HepG2 (cell line): Measurements from ENCODE around the gene QRICH2. TPM values are rescaled to one million over a fixed set of nuclear protein-coding genes. Genes with fewer than 3 reads are reported as not detected.

Source experiments
- NBN ChIP-seq: fragments of 450-650 bp; conservative IDR thresholded peaks from 2 replicates; pipeline ENCODE4 v1.6.1; 2017
- NRL ChIP-seq: sonication (generic); formaldehyde crosslinking; IDR thresholded peaks from 2 replicates; pipeline ENCODE4 v1.5.0; 2020; ENCODE audit warnings: missing genetic modification reagents, mild to moderate bottlenecking, moderate library complexity, borderline replicate concordance
- WIZ ChIP-seq: sonication (generic); formaldehyde crosslinking; IDR thresholded peaks from 2 replicates; pipeline ENCODE4 v1.5.1; 2020; ENCODE audit warnings: mild to moderate bottlenecking, missing genetic modification reagents
- ZNF292 ChIP-seq: sonication (generic); formaldehyde crosslinking; IDR thresholded peaks from 2 replicates; pipeline ENCODE4 v1.8.1; 2022; ENCODE audit warnings: mild to moderate bottlenecking, low read depth, missing genetic modification reagents, borderline replicate concordance
- polyA plus RNA-seq, 8 experiments: library from polyadenylated mRNA; depleted of rRNA in 3 of 8; stranded (reverse) in 7 of 8; unstranded in 1 of 8; fragments of >200 nt; fragmentation: Illumina TruSeq in 4 of 8; extraction: Trizol in 4 of 8; gene quantifications; 2 replicates each; pipeline versions ENCODE4 v1.2.1 to v1.2.3, GENCODE V29; 2011 to 2016; ENCODE audit warnings: low read depth in 4 of 8, missing spikeins in 1 of 8, mixed read lengths in 1 of 8; ENCODE audit not compliant: insufficient read depth in 1 of 8
- total RNA-seq, 5 experiments: library from RNA; depleted of rRNA; stranded (reverse); fragments of >200 nt; fragmentation: Illumina TruSeq; extraction: Trizol; gene quantifications; 2 replicates each; pipeline ENCODE4 v1.2.3, GENCODE V29; 2016; ENCODE audit warnings: low read depth in 1 of 5
- TF ChIP-seq, protein P1 (sequence below): sonication (generic); formaldehyde crosslinking; IDR thresholded peaks from 2 replicates; pipeline ENCODE4 v1.4.0; 2020; ENCODE audit warnings: mild to moderate bottlenecking, missing genetic modification reagents, borderline replicate concordance
- TF ChIP-seq, protein P2 (sequence below): sonication (generic); formaldehyde crosslinking; IDR thresholded peaks from 2 replicates; pipeline ENCODE4 v1.4.0; 2020; ENCODE audit warnings: missing genetic modification reagents
- TF ChIP-seq, protein P3 (sequence below): sonication (generic); formaldehyde crosslinking; IDR thresholded peaks from 2 replicates; pipeline ENCODE4 v1.4.0; 2020; ENCODE audit warnings: missing genetic modification reagents, mild to moderate bottlenecking, borderline replicate concordance
- TF ChIP-seq, protein P4 (sequence below): sonication (generic); formaldehyde crosslinking; IDR thresholded peaks from 2 replicates; pipeline ENCODE4; 2020; ENCODE audit warnings: missing genetic modification reagents, mild to moderate bottlenecking, borderline replicate concordance
- TF ChIP-seq, protein P5 (sequence below): IDR thresholded peaks from 2 replicates; pipeline ENCODE4 v1.4.0; 2020; ENCODE audit warnings: mild to moderate bottlenecking, missing genetic modification reagents
- TF ChIP-seq, protein P6 (sequence below): sonication (generic); formaldehyde crosslinking; IDR thresholded peaks from 2 replicates; pipeline ENCODE4 v1.8.0; 2022; ENCODE audit warnings: mild to moderate bottlenecking, missing genetic modification reagents, borderline replicate concordance

QRICH2 gene
- total and polyA plus RNA-seq, 2 of the 13 experiments (the other 11 are each of a cell fraction or from before 2014, with no cell fraction given), result 3.7 to 5.7 TPM

DNA sequence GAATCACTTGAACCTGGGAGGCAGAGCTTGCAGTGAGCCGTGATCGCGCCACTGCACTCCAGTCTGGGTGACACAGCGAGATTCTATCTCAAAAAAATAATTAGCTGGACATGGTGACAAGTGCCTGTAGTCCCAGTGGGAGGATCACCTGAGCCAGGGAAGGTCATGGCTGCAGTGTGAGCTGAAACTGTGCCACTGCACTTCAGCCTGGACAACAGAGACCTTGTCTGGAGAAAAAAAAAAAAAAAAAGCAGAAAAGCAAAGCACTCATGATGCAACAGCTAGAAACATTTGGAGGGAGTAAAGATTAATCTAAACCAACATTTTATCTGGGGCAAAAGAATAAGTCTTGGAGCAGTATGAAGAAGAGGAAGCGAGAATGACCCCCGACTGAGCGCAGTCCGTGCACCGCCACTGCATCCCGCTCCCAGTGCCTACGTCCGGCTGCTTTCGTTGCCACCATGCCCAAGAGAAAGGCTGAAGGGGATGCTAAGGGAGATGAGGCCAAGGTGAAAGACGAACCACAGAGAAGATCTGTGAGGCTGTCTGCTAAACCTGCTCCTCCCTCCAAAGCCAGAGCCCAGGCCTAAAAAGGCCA is 37.4 kb upstream of the QRICH2 start (continued):
- TF ChIP-seq, protein P1, sequence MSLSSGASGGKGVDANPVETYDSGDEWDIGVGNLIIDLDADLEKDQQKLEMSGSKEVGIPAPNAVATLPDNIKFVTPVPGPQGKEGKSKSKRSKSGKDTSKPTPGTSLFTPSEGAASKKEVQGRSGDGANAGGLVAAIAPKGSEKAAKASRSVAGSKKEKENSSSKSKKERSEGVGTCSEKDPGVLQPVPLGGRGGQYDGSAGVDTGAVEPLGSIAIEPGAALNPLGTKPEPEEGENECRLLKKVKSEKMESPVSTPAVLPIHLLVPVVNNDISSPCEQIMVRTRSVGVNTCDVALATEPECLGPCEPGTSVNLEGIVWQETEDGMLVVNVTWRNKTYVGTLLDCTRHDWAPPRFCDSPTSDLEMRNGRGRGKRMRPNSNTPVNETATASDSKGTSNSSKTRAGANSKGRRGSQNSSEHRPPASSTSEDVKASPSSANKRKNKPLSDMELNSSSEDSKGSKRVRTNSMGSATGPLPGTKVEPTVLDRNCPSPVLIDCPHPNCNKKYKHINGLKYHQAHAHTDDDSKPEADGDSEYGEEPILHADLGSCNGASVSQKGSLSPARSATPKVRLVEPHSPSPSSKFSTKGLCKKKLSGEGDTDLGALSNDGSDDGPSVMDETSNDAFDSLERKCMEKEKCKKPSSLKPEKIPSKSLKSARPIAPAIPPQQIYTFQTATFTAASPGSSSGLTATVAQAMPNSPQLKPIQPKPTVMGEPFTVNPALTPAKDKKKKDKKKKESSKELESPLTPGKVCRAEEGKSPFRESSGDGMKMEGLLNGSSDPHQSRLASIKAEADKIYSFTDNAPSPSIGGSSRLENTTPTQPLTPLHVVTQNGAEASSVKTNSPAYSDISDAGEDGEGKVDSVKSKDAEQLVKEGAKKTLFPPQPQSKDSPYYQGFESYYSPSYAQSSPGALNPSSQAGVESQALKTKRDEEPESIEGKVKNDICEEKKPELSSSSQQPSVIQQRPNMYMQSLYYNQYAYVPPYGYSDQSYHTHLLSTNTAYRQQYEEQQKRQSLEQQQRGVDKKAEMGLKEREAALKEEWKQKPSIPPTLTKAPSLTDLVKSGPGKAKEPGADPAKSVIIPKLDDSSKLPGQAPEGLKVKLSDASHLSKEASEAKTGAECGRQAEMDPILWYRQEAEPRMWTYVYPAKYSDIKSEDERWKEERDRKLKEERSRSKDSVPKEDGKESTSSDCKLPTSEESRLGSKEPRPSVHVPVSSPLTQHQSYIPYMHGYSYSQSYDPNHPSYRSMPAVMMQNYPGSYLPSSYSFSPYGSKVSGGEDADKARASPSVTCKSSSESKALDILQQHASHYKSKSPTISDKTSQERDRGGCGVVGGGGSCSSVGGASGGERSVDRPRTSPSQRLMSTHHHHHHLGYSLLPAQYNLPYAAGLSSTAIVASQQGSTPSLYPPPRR (CRISPR knock-in tag), result no peak
- TF ChIP-seq, protein P2, sequence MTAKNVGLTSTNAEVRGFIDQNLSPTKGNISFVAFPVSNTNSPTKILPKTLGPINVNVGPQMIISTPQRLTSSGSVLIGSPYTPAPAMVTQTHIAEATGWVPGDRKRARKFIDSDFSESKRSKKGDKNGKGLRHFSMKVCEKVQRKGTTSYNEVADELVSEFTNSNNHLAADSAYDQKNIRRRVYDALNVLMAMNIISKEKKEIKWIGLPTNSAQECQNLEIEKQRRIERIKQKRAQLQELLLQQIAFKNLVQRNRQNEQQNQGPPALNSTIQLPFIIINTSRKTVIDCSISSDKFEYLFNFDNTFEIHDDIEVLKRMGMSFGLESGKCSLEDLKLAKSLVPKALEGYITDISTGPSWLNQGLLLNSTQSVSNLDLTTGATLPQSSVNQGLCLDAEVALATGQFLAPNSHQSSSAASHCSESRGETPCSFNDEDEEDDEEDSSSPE (CRISPR knock-in tag), result 0 out of 2 replicates have a peak, but pooled peaks have one; percentile 22
- TF ChIP-seq NRL (CRISPR knock-in tag) (no peak), WIZ (no peak), NBN (no peak), ZNF292 (CRISPR knock-in tag) (peak; percentile 47; the same call in 1 of the 2 replicates)
- TF ChIP-seq, protein P3, sequence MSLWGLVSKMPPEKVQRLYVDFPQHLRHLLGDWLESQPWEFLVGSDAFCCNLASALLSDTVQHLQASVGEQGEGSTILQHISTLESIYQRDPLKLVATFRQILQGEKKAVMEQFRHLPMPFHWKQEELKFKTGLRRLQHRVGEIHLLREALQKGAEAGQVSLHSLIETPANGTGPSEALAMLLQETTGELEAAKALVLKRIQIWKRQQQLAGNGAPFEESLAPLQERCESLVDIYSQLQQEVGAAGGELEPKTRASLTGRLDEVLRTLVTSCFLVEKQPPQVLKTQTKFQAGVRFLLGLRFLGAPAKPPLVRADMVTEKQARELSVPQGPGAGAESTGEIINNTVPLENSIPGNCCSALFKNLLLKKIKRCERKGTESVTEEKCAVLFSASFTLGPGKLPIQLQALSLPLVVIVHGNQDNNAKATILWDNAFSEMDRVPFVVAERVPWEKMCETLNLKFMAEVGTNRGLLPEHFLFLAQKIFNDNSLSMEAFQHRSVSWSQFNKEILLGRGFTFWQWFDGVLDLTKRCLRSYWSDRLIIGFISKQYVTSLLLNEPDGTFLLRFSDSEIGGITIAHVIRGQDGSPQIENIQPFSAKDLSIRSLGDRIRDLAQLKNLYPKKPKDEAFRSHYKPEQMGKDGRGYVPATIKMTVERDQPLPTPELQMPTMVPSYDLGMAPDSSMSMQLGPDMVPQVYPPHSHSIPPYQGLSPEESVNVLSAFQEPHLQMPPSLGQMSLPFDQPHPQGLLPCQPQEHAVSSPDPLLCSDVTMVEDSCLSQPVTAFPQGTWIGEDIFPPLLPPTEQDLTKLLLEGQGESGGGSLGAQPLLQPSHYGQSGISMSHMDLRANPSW (CRISPR knock-in tag), result no peak
- TF ChIP-seq, protein P4, sequence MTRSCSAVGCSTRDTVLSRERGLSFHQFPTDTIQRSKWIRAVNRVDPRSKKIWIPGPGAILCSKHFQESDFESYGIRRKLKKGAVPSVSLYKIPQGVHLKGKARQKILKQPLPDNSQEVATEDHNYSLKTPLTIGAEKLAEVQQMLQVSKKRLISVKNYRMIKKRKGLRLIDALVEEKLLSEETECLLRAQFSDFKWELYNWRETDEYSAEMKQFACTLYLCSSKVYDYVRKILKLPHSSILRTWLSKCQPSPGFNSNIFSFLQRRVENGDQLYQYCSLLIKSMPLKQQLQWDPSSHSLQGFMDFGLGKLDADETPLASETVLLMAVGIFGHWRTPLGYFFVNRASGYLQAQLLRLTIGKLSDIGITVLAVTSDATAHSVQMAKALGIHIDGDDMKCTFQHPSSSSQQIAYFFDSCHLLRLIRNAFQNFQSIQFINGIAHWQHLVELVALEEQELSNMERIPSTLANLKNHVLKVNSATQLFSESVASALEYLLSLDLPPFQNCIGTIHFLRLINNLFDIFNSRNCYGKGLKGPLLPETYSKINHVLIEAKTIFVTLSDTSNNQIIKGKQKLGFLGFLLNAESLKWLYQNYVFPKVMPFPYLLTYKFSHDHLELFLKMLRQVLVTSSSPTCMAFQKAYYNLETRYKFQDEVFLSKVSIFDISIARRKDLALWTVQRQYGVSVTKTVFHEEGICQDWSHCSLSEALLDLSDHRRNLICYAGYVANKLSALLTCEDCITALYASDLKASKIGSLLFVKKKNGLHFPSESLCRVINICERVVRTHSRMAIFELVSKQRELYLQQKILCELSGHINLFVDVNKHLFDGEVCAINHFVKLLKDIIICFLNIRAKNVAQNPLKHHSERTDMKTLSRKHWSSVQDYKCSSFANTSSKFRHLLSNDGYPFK, result peak; percentile 56; the same call in 1 of the 2 replicates
- TF ChIP-seq, protein P5, sequence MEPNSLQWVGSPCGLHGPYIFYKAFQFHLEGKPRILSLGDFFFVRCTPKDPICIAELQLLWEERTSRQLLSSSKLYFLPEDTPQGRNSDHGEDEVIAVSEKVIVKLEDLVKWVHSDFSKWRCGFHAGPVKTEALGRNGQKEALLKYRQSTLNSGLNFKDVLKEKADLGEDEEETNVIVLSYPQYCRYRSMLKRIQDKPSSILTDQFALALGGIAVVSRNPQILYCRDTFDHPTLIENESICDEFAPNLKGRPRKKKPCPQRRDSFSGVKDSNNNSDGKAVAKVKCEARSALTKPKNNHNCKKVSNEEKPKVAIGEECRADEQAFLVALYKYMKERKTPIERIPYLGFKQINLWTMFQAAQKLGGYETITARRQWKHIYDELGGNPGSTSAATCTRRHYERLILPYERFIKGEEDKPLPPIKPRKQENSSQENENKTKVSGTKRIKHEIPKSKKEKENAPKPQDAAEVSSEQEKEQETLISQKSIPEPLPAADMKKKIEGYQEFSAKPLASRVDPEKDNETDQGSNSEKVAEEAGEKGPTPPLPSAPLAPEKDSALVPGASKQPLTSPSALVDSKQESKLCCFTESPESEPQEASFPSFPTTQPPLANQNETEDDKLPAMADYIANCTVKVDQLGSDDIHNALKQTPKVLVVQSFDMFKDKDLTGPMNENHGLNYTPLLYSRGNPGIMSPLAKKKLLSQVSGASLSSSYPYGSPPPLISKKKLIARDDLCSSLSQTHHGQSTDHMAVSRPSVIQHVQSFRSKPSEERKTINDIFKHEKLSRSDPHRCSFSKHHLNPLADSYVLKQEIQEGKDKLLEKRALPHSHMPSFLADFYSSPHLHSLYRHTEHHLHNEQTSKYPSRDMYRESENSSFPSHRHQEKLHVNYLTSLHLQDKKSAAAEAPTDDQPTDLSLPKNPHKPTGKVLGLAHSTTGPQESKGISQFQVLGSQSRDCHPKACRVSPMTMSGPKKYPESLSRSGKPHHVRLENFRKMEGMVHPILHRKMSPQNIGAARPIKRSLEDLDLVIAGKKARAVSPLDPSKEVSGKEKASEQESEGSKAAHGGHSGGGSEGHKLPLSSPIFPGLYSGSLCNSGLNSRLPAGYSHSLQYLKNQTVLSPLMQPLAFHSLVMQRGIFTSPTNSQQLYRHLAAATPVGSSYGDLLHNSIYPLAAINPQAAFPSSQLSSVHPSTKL (CRISPR knock-in tag), result peak; percentile 45
- TF ChIP-seq, protein P6, sequence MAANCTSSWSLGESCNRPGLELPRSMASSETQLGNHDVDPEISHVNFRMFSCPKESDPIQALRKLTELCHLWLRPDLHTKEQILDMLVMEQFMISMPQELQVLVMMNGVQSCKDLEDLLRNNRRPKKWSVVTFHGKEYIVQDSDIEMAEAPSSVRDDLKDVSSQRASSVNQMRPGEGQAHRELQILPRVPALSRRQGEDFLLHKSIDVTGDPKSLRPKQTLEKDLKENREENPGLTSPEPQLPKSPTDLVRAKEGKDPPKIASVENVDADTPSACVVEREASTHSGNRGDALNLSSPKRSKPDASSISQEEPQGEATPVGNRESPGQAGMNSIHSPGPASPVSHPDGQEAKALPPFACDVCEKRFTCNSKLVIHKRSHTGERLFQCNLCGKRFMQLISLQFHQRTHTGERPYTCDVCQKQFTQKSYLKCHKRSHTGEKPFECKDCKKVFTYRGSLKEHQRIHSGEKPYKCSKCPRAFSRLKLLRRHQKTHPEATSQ (CRISPR knock-in tag), result no peak
